Measurements from ENCODE around the gene PSMC4.

The PSMC4 gene

GRCh38 chr19:39995794-39996193 lies 24.8 kb downstream of the PSMC4 start:
- peaks cover 3% of the 10 kb centered on the region; the same call in 1 of the 2 replicates for H3K9me3 ChIP-seq (ENCODE audit: insufficient read depth, low read depth, low read length)
- peaks cover 5% of the 10 kb centered on the region for H4K20me1 ChIP-seq (ENCODE audit: insufficient read depth, low read length, poor library complexity, severe bottlenecking)
- no peak overlapping the region for H2AFZ ChIP-seq (ENCODE audit: low read length)
- no peak for TF ChIP-seq CTCF (conservative IDR thresholded peaks at IDR 0.05; ENCODE audit: low read length)
- no peak for TF ChIP-seq EZH2phosphoT487 (IDR thresholded peaks at IDR 0.05; ENCODE audit: borderline replicate concordance)
- H3F3A ChIP-seq (ENCODE audit: low read depth): no peaks in the 10 kb centered on the region
- H3K9me2 ChIP-seq (replicated peaks; ENCODE audit: low read depth, low read length): no peaks in the 10 kb centered on the region
- peak overlapping the region; percentile 97 for H3K4me3 ChIP-seq (ENCODE audit: low read length, poor library complexity, severe bottlenecking)
- H3K4me2 ChIP-seq (ENCODE audit: low read depth, low read length, poor library complexity, severe bottlenecking): peak overlapping the region; percentile 92
- H3K79me2 ChIP-seq (ENCODE audit: insufficient read depth, low read length): peaks cover 12% of the 10 kb centered on the region
- H3K36me3 ChIP-seq (ENCODE audit: insufficient read depth, low read length): no peaks in the 10 kb centered on the region
- H3K27me3 ChIP-seq (ENCODE audit: insufficient read depth, low read length, poor library complexity, severe bottlenecking): no peaks in the 10 kb centered on the region
- peaks cover 12% of the 10 kb centered on the region for H3K4me1 ChIP-seq (ENCODE audit: insufficient read depth, low read length, poor library complexity, severe bottlenecking)
- H3K9ac ChIP-seq (ENCODE audit: low read depth, low read length, poor library complexity, severe bottlenecking): peak overlapping the region; percentile 86

GRCh38 chr19:39996218-39996810 lies 25.3 kb downstream of the PSMC4 start:
- Histone ChIP-seq H3K9me3 (ENCODE audit: insufficient read depth, low read depth, low read length) (peaks cover 3% of the 10 kb centered on the region; the same call in 1 of the 2 replicates), H3K4me2 (ENCODE audit: low read depth, low read length, poor library complexity, severe bottlenecking) (peak overlapping the region; percentile 92), H3K27me3 (ENCODE audit: insufficient read depth, low read length, poor library complexity, severe bottlenecking) (no peaks in the 10 kb centered on the region), H3K9me2 (replicated peaks; ENCODE audit: low read depth, low read length) (no peaks in the 10 kb centered on the region), H3K4me3 (ENCODE audit: low read length, poor library complexity, severe bottlenecking) (peak overlapping the region; percentile 97), H4K20me1 (ENCODE audit: insufficient read depth, low read length, poor library complexity, severe bottlenecking) (peaks cover 5% of the 10 kb centered on the region), H3K9ac (ENCODE audit: low read depth, low read length, poor library complexity, severe bottlenecking) (peak overlapping the region; percentile 86), H2AFZ (ENCODE audit: low read length) (peak overlapping the region; percentile 98), H3K4me1 (ENCODE audit: insufficient read depth, low read length, poor library complexity, severe bottlenecking) (peaks cover 12% of the 10 kb centered on the region), H3K79me2 (ENCODE audit: insufficient read depth, low read length) (peaks cover 12% of the 10 kb centered on the region), H3F3A (ENCODE audit: low read depth) (no peaks in the 10 kb centered on the region), H3K36me3 (ENCODE audit: insufficient read depth, low read length) (no peaks in the 10 kb centered on the region)
- TF ChIP-seq CTCF (conservative IDR thresholded peaks at IDR 0.05; ENCODE audit: low read length) (no peak), EZH2phosphoT487 (IDR thresholded peaks at IDR 0.05; ENCODE audit: borderline replicate concordance) (no peak)

GRCh38 chr19:39996811-39997637 lies 26.1 kb downstream of the PSMC4 start, which contains the start of gene ZNF546:
TSS of gene ZNF546 (plus strand) at chr19:39997060. CDS start at chr19:39998327, 1,267 bp downstream.
- Histone ChIP-seq H3K4me3 (ENCODE audit: low read length, poor library complexity, severe bottlenecking) (peak within 1 kb of the TSS; percentile 97), H3K4me2 (ENCODE audit: low read depth, low read length, poor library complexity, severe bottlenecking) (peak within 1 kb of the TSS; percentile 92), H4K20me1 (ENCODE audit: insufficient read depth, low read length, poor library complexity, severe bottlenecking) (peaks cover 5% of the 10 kb centered on the region), H3F3A (ENCODE audit: low read depth) (no peaks in the 10 kb centered on the region), H3K4me1 (ENCODE audit: insufficient read depth, low read length, poor library complexity, severe bottlenecking) (peaks cover 12% of the 10 kb centered on the region), H3K9ac (ENCODE audit: low read depth, low read length, poor library complexity, severe bottlenecking) (peak within 1 kb of the TSS; percentile 86), H3K27me3 (ENCODE audit: insufficient read depth, low read length, poor library complexity, severe bottlenecking) (no peaks in the 10 kb centered on the region), H3K9me2 (replicated peaks; ENCODE audit: low read depth, low read length) (no peaks in the 10 kb centered on the region), H3K9me3 (ENCODE audit: insufficient read depth, low read depth, low read length) (peaks cover 3% of the 10 kb centered on the region; the same call in 1 of the 2 replicates), H3K79me2 (ENCODE audit: insufficient read depth, low read length) (peaks cover 12% of the 10 kb centered on the region), H2AFZ (ENCODE audit: low read length) (peak within 1 kb of the TSS; percentile 98), H3K36me3 (ENCODE audit: insufficient read depth, low read length) (no peaks in the 10 kb centered on the region)
- TF ChIP-seq CTCF (conservative IDR thresholded peaks at IDR 0.05; ENCODE audit: low read length) (no peak), EZH2phosphoT487 (IDR thresholded peaks at IDR 0.05; ENCODE audit: borderline replicate concordance) (no peak)
